Stimulated activated naive CD4-positive, alpha-beta T cell (primary cell): ENCODE data around the gene MMP24OS.
"Not testable (repeated sequence)": the region's sequence is repeated elsewhere in the genome, so short reads cannot be mapped to it uniquely, and the experiment has no call there.

Experiments used
- DNase-seq, 6 experiments: peaks; one replicate each; lab custom pipeline; 2025; lab: John Stamatoyannopoulos, UW

Gene MMP24OS

DNA sequence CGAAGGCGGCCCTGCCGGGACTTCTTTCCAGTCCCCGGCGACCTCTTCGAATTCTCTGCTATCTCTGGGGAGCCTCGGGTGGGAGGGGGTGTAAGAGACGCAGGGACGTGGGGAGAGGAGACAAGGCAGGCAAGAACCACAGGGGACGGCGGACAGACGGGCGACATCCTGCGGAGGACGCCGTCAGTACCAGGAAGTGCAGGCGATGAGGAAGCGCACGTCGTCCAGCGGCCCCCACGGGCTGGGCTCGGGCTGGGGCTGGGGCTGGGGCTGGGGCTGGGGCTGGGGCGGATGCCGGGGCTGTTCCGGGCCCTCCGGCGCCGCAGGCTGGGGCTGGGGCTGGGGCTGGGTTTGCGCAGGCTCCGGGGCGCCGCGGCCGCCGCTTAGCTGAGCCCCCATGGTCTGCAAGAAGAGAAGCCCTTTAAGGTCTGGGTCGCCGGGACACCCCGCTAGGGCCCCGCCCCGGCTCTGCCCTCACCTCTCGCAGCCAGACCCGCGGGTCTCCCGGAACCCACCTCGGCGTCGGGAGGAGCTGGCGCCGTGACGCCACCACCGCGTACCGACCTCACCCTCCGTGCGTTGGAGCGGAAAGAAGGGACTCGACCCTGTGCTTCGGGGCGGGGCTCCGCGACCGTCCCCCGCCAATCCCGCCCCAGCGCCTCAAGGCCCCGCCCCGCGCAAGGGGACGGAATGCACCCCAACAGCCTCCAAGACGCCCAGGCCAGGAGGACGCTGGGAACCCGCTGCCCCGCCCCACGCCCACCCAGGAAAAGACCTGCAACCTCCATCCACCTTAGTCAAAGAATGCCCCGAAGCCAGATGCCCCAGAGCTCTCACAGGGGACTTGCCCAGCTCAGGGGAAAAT is at the start of gene MMP24OS:
TSS of gene MMP24OS (minus strand) at position 592 of the 865 bp plus-strand sequence. CDS start at position 399, 193 bp downstream.
- peak; percentile 76 to 87 (median 85) for DNase-seq

DNA sequence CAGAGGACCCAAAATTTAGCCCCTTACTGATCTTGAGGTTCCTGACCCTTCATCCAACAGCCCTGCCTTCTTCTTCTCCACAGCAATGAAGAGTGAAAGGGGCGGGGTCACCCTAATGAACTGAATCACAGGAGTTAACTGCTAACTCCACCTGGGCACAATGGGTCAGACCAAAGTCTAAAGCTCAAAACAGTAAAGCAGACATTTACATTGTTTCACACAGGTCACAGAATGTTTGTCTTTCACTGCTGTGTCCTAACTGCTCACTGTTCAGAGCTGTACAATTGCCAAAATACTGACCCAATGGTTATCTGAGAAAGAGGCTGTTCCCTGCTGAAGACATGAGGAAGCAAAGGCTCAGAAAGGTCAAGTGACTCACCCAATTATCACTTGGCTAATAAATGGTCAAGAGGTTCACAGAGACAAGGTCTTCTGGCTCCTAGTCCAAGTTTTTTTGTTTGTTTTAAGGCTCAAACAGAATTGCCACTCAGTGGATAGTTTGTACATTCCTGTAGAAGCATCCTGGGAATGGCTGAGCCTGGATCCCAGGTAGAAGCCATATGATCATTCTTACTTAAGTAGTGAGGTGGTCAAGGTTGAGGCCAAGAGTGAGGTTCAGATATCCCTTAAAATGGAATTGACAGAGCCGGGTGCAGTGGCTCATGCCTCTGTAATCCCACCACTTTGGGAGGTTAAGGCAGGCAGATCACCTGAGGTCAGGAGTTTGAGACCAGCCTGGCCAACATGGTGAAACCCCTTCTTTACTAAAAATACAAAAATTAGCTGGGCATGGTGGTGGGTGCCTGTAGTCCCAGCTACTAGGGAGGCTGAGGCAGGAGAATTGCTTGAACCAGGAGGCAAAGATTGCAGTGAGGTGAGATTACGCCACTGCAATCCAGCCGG is 49.4 kb upstream of the MMP24OS start:
- DNase-seq: no peak

DNA sequence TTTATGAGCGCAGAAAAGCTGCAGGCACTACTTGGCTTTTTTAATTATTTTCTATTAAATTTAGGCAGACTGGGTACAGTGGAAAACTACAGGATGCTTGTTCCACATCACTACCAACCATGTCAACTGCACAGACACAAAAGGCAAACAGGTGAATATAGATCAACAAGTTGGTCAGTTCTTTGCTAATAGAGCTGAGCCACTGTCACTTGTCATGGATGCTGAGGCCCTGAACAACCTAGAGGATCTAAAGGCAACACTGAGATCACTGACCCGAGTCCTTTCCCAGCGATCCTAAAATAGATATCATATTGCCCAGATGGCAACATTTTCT is 48.8 kb upstream of the MMP24OS start:
- DNase-seq: no peak

DNA sequence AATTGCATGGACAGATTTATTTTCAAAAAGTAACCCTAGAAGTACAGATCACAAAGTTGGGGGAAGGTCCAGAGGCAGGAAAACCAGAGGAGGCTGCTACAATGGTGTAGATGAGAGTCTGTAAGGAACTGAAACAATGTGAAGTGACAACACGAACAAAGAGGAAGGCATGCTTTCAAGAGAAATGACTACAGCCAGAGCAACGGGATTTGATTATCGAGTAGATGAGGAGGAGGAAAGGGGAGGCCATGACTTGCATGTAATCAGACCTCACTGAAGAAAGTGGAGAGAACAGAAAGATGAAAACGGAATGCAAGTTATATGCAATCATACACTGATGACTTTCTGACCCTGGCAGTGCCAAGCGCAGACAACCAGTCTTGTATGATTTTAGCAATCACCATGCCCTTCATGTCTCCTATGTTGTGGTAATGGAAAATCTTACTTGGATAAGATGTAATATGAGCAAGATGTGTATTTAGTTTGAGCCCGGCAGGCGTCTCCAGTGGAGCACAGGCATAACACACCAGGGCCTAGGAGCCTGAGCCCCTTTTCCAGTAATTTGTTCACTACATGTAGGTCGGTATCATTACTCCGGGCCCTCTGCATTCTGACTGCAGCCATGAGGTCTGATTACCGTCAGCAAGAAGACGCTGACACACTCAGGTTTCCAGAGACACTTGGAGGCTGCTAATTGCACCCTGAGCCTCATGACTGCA is 48.3 kb upstream of the MMP24OS start:
- no peak for DNase-seq

DNA sequence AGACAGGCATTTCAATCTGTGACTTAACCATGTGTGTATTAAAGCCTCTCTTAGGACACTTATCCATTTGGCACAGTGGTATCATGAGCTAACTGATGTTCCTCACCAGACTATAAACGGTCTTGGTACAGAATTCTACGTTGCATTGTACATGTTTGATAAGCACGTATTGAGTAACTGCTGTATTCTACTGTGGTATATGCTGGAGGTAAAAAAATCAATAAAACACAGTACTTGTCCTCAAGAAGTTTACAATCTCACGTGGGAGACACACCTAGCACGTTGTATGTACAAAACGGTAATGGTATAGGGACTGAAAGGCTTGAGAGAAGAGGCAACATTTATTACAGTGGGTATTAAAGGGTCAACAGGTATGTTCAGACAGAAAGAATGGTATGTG is 47.5 kb upstream of the MMP24OS start:
- no peak for DNase-seq

DNA sequence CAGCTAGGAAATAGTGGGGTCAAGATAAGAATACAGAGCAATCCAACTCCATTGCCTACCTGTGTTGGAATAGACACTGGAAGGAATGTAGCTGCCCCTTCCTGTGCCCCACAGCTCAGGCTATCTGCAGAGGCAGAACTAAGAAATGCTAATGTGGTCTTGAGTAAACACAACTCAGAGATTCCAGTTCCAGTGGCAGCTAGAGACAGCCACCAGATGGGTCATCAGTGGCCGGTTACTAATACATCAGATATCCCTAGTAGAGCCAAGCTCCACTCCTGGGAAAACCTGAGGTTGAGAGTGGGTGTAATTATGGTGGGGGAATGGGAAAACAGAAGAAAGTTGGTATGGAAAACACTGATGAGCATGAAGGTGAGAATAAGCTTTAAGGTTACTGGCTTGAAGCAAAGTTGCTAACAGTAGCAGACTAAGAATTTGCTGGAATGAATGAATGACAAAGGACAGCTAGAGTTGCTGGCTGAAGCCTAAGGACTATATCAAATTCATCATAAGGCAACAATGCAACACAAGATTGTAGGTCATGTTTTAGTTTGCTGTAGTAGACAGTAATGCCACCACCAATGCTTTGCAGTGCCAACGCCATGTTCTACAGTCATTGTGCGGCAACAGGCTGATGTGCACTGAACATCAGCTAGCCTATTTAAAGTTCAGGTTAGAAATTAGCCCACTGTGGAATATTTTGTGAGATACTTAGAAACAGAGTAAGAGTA is 42.6 kb upstream of the MMP24OS start:
- DNase-seq: no peak

DNA sequence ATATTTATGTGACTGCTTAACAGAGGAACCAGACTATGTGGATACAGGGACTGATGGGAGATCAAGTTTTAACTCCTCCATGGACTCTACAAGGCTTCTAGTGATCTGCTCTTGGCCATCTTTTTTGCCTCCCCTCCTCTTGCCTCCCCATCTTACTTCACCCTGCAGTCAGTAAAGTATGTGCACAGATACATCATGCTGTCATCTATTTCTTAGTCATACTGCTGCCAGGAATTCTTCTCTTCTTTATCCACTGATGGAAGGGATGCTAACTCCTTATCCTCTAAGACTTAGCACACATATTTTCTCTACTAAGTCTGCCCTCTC is 41.9 kb upstream of the MMP24OS start:
- DNase-seq: no peak

DNA sequence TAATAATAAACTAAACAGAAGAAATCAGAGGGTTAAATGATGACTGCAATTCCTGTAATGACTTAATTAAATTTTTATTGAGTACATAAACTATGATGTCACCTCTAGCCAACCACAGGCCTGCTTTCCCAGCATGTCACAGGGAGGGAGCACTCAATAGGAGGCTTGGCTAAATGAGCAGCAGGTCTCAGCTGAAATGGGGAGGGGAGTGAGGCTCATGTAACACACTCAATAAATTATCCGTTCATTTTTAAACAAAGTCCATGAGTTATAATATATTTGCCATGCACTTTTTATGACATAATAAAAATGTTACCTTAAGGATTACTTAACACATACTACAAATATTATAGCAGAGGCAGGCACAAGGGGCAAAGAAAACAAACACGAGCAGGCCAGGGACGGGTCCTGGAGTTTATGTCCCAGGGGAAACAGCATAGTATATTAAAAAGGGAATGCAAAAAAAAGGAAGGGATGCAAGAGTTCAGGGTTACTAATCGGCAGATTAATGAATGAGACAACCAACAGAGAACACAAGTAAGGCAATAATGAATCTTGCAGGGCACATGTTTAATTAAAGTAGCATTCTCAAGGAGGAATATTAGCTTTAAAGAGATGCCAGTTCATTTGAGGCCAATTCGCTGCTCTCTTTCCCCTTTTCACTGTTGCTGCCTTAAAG is 41.4 kb upstream of the MMP24OS start:
- DNase-seq: no peak

DNA sequence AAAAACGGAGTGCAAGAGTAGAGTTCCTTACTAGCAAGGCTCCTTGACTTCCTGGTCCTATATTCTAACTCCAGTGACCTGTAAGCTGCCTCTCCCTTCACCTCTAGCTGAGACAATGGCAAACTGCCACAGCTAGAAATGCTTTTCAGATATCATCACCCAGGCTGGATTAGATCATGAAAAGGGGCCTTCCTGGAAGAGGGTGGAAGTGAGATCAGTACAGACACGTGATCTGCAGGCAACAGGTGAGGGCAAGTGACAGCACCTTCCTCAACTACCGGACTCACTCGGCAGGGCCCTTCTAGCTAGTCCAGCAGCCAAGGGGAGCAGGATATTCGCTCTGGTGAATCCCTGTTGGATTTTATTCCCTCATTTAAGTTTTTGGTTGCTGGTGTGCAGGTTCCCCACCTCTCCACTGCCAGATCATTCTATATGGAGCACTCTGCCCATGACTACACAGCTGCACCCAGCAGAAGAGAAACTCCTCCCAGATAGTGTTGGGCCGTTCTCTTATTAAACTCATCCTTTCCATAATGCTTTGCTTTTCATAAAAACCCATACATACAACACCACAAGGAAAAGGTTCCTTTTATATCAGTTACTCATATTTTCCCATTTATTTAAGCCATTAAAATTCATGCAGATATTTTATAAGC is 40.7 kb upstream of the MMP24OS start:
- DNase-seq: no peak

DNA sequence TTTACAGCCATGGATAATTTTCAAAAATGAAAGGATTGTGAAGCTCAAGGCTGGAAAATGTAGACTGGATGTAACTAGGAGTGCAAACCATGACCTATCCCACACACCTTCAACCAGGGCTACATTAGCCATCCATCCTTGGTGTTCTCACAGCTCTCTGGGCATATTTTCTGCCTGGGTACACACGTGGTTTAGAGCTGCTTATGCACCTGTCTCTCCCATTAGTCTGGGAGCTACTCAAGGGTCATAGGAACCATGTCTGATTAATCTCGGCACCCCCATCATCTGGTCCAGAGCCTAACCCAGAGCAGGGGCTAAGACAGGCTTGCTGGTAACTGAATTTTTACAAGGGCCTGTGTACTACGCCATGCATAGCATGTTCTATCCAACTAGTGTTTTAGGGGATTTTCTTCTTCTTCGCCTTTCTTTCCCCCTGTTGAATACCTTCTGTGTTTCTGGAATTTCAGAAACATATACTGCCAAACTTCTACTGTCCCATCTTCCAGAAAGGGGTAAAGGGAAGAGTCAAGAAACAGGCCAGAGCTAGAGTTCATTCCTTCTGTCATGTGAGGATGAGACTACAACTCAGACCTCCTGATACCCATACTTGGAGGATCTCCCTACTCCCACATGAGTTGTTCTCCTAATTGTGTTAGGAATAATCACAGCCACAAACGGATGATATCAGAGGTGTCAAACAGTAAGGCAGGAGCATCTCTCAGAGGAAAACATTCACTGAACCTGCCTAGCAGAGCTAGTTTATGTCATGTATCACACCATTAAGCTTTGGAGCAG is 39.7 kb upstream of the MMP24OS start:
- DNase-seq: no peak

DNA sequence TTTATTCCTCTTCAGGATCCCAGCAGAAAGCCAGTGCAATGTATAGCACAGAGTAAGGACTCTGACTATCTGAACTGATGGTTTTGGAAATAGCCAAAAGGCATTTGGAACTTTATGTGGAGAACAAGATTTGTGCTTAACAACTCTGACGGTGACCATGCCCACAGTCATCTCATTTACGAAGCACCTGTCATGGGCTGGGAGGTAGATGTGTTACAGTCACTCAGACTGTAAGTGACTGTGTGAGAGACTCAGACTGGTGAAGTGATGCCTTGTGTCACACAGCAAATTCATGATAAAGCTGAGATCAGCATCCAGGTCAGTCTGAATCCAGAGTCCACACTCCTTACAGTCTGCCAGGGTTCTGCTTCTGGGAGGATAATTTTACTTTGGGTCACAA is 38.2 kb upstream of the MMP24OS start:
- DNase-seq: no peak

DNA sequence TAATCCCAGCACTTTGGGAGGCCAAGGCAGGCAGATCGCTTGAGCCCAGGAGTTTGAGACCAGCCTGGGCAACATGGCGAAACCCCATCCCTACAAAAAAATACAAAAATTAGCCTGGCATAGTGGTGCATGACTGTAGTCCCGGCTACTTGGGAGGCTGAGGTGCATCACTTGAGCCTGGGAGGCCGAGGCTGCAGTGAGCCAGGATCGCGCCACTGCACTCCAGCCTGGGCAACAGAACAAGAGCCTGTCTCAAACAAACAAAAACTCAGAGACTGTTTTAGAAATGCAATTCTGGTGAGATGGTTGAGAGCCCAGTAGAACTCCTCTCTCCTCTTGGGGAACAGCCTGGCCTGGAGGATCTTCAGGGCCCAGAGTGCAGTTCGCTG is 37.7 kb upstream of the MMP24OS start:
- DNase-seq: not testable (repeated sequence)

DNA sequence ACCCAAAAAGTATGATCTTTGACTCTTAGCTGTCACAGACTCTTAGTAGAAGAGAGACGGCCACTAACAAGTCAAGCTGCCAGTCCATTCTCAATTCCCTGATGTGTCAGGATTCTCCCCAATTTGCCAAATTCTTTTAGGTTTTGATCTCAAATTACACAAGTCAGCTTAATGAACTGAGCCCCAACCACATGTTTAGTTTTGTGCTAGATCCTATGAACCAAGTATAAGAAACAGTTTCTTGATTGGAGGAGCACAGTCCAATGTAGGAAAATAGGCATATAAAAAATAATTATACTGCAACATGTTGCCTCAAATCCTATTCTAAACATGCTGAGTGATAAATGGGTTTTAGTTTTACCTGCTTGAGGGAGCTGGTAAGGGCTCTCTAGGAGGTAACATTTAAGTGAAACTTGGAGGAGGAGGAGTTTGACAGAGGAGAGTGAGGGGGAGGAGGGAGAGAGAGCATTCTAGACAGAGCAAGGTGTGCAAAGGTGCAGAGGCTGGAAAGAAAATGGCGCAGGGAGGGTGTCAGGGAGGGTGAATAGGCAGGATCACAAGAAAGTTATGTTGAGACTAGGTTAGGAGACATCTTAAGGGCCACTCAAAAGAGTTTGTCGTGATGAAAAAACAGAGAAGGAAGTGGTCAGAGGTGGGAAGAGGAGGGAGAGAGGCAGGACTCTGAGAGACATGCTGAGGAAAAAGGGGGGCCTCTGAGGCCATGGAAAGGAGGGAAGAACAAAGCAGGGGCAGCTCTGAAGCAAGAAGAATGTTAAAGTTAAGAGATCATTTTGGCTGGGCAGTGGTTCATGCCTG is 37.1 kb upstream of the MMP24OS start:
- DNase-seq: no peak

DNA sequence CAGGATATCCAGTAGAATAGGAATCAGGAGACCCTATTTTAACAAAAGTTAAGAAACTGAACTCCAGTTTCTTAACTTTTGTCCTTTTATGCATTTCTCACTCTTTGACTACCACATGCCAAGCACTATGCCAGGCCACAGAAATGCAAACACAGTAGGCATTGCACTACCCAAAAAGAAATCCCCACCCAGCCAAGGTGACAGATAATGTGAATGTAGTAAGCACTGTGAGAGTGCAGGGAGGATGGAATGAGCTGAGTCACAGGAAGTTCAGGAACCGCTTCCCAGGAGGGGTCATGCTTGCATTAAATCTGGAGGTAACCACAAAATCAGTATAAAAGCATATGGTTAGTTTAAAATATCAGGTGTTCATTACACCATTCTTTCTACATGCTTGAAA is 34.4 kb upstream of the MMP24OS start:
- no peak for DNase-seq

DNA sequence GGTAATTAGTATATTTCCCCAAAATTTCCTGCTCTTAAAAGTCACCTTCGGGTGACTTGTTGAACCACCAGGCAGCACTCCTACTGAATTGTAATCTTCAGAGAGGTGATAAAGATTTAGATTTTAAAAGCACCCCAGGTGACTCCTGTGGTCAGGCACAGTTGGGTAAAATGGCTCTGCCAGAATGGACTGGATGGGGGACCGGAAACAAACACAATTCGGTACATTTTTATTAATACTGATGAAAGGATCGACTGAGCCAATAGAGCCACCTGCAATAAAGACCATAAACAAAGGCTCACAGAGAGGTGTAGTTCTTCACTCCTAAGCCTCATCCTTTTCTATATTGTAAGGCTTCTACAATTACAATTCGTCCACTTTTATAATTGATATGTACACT is 33.9 kb upstream of the MMP24OS start:
- no peak for DNase-seq

DNA sequence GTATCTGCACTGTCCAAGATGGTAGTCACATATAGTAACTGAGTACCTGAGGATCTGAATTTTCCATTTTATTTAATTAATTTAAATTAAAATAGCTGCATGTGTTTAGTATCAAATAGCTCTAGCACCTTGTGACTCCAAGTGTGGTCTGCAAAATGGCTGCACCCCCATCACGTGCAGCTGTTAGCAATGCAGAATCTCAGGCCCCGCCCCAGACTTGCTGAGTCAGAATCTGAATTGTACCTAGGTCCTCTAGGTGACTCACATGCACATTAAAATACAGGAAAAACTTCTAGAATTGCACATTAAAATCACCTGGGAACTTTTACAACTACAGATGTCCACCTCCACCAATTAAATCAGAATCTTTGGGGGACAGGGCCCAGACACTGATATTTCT is 33.5 kb upstream of the MMP24OS start:
- no peak for DNase-seq

DNA sequence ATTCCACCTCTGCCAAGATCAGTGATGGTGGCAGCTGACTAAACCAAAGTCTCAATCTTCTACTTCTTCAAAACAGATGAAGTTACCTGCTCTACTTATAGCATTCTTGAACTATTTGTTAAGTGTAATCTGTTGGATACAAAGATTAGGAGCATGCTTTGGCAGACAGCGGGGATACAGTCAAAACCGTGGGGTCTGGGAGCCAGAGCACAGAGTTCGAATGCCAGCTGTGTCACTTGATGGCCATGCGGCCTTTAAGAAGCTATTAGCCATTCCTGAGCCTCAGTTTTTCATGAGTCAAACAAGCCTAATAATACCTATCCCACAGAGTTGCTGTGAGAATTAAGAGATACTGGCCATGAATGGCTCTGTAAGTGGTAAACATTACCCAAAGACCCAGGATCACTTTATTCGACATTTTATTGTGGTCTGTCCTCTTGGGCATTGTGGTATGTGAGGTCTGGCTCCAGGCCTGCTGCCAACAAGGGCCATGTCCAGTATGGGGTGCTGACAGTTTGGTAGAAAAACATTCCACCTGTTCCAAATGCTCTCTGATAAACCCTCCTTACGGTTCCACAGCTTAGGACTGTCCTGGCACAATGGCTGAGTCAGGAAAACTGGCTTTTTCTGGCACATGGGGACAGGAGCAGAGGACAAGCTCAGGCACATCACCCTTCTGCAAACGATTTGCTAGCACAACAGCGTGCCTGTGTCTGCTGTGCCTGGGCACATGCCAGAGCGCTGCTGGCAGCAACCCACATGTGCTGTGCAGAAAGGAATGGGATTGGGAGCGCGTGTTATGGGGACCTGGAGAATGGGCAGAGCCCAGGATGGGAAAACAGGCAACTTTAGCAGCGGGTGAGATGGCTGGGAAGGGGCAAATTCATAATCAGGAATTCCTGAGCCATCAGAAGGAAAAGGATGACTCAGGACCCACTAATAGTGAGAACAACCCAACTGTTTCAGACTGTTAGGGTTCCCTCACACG is 30.0 kb upstream of the MMP24OS start:
- DNase-seq: no peak
